Right ventricle myocardium inferior (tissue), 1 donor: ENCODE measurements around the gene UBXN6. TPM values are rescaled to one million over a fixed set of nuclear protein-coding genes. Genes with fewer than 3 reads are reported as not detected.

ENCODE experiments used
- ATAC-seq: fragments of 200-7000 bp; cut with Tn5 transposase; one replicate; pipeline ENCODE4 v1.9.1; 2020; ENCODE audit warnings: mild to moderate bottlenecking, moderate library complexity
- DNase-seq: peaks from one replicate; pipeline ENCODE4 v3.0.0; 2021; ENCODE audit errors: missing footprints
- intact Hi-C: fragments of 100-400 bp; cut with DNase I; formaldehyde crosslinking; loops from one replicate; pipeline ENCODE4 v1.11.0; 2022
- total RNA-seq: library from RNA; stranded (reverse); fragmentation: NEBNext Ultra II Directional; extraction: Animal tissue kit (Norgen Biotek cat#: 25700); gene quantifications from one replicate; pipeline ENCODE4 v1.2.1, GENCODE V29; 2021
- donor health status: DM: no; HTN: yes; CAD: no; lungs with severe emphysema.

UBXN6 gene
- total RNA-seq, 1 donor from 2014 or later: 119 TPM

GRCh38 chr19:4446704-4447200 lies 10.8 kb downstream of the UBXN6 start:
- intact Hi-C loops: no loop called here
- no peak for ATAC-seq
- DNase-seq: no peak

GRCh38 chr19:4445963-4446703 lies 11.5 kb downstream of the UBXN6 start:
- no peak for ATAC-seq

DNA sequence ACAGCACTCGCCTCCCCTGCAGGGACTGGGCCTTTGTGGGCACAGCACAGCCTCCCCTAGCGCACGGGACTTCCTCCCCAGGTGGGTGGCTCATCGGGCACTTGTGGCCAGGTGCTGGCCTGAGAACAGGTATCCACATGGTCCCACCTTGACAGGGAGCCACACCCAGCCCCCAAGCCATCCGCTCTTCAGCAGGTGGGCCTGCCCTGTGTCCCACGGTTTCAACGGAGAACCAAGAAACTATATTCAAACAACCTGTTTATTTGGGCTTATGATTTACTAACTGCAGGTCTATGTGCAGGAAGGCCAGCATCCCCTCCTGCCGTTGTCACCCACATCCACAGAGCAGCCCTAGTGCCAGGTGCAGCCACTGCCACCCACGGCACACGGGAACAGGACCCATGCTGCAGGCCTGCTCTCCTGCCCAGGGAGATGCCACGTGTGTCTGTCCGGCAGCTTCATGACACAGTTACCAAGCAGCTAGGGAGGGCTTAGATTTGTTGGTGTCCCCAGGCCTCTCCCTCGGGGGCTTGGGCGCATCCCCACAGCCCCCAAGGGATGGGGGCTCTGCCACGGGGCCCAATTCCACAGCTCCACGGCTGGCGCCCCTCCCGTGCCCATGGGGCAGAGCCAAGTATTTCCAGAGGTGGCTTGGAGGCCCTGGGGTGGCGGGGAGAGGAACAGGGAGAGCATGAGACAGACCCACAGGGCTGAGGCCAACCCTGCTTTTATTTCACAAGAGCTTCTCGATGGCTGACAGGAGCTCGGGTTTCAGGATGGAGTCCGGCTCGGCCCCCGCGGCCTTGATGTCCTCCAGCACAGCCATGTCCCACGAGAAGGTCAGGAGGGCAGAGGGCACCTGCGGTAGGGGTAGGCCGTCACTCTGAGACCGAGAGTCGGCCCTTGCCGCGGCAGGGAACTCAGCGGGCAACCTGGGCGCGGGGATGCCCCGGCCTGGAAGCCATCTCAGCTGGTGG lies 12.5 kb downstream of the UBXN6 start:
- DNase-seq (no peak), ATAC-seq (no peak)
- intact Hi-C loops: no loop called here

More at GRCh38 chr19:4445963-4446703, 11.5 kb downstream of the UBXN6 start:
- no peak for DNase-seq
- intact Hi-C loops: no loop called here

DNA sequence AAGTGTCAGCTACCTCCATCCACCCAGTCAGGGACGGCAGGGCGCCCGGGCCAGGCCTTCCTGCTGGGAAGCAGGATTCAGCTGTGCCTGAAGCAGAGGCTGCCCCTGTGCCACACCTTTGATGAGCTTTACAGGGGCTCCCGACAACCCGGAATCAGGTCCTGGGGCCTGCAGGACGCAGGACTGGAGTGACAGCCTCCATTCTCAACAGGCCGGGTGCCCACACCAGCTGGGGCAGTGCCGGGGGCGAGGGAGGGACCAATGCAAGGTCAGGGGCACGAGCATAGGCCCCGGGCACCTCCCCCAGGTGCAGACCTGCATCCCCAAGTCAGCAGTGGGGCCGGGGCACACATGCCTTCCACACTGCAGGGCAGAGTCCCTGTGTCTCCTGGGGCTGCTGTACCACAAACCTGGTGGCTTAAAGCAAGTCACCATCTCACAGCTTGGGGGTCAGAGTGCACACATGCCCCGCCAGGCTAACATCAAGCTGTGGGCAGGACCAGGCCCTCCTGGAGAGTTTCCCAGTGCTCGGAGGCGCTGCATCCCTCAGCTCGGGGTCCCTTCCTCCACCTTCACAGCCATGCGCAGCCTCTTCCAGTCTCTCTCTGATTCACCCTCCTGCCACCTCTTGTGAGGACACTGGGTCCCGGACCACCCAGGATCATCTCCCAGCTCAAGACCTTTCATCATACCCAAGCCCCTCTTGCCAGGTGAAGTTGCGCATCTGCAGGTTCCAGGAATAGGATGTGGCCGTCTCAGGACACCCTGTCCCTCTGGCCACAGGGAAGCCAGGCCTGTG lies 13.4 kb downstream of the UBXN6 start:
- intact Hi-C loops: no loop called here
- DNase-seq (no peak), ATAC-seq (no peak)

- ATAC-seq (no peak), DNase-seq (no peak)
- intact Hi-C loops: no loop called here
Observed at GRCh38 chr19:4443188-4443587, 14.4 kb downstream of the UBXN6 start.

- ATAC-seq: no peak
- no peak for DNase-seq
- intact Hi-C loops: no loop called here
Observed at GRCh38 chr19:4442819-4443146, 14.8 kb downstream of the UBXN6 start.

DNA sequence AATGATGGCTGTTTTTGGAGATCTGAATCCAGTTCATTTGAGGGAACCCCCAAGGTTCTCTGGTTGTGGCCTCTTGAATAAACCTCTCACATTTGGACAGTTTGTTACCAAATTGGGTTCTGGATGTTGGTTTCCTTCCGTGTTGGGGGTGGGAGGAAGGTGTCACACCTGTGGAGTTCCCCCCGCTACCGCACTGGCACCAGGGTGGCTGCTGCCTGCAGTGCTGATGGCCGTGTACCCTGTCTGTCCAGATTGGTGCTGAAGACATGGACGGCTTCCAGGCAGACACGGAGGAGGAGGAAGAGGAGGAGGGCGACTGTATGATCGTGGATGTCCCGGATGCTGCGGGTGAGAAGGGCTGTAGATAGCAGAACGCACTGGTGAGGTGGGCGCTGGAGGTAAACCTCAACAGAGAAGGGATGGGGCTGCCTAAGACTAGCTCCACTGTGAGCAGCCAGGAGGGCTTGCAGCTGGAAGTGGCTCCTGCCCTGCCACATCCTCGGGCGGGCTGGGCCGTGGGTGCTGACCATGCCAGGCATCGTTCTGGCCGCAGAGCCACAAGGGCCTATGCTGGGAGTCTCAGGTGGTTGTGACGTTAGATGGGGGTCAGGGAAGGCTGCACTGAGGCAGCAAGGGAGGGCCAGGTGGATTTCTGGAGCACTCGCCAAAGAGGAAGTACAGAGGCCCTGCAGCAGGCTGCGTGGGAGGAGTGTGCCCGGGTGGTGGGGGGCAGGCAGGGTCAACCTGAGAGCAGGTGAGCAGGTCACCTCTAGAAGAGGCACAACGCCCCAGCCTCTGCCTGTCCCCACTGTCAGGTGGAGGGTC lies 15.4 kb downstream of the UBXN6 start:
- ATAC-seq: no peak
- intact Hi-C loops: no loop called here

GRCh38 chr19:4439243-4439642 lies 18.4 kb downstream of the UBXN6 start:
- intact Hi-C loops: no loop called here
- no peak for ATAC-seq
- no peak for DNase-seq

More for the DNA sequence above, 15.4 kb downstream of the UBXN6 start:
- no peak for DNase-seq

- DNase-seq (no peak), ATAC-seq (no peak)
- intact Hi-C loops: no loop called here
Observed at GRCh38 chr19:4437103-4437502, 20.5 kb downstream of the UBXN6 start.

DNA sequence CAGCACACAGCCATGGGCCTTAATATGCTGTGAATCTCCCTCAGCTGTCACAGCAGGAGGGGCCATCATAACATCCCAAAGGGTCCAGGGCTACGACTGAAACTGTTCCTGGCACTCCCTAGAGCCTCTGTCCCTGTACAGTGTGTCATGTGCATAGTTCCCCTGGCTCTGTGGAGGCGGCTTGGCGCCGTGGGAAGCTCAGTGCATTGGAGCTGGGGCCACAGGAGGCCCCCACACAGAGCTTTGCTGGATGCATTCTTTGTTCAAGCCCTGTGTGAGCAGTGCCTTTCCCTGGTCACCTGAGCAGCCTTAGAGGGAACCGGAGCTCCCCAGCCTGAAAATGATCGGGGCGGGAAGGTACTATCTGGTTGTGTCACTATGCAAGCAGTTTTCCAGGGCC lies 21.4 kb downstream of the UBXN6 start:
- intact Hi-C loops: no loop called here
- no peak for DNase-seq
- no peak for ATAC-seq

GRCh38 chr19:4434391-4434790 lies 23.2 kb downstream of the UBXN6 start:
- DNase-seq (no peak), ATAC-seq (no peak)
- intact Hi-C loops: no loop called here

- no peak for DNase-seq
- intact Hi-C loops: no loop called here
- ATAC-seq: no peak
Observed at GRCh38 chr19:4432918-4433506, 24.6 kb downstream of the UBXN6 start.

DNA sequence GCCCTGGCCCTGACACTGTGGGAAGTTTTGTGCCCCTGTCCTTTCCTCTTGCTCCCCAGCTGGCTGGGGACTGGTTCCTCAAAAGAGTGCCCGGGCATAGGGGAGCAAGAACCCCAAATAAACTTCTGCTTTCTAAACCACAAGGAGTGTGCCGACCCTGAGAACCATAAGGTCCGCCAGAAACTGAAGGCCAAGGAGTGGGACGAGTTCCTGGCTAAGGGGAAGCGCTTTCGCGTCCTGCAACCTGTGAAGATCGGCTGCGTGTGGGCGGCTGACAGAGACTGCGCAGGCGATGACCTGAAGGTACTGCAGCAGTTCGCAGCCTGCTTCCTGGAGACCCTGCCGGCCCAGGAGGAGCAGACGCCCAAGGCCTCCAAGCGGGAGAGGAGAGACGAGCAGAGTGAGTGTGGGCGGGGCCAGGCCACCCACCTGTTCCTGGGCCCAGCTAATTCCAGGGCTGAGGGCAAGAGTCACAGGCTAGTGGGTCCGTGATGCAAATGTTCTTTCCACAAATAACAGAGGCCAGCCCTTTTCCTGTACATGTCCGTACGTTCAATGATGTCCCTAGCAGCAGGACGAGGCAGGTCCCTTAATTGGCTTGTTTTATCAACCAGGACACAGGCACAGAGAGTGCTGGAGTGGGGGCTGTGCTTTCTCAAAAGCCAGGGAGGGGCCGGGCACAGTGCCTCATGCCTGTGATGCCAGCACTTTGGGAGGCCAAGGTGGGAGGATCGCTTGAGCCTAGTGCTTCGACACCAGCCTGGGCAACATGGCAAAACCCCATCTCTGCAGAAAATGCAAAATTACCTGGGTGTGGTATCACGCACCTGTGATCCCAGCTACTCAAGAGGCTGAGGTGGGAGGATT lies 25.6 kb downstream of the UBXN6 start:
- ATAC-seq (peak; percentile 53), DNase-seq (no peak)
- intact Hi-C loops: no loop called here

DNA sequence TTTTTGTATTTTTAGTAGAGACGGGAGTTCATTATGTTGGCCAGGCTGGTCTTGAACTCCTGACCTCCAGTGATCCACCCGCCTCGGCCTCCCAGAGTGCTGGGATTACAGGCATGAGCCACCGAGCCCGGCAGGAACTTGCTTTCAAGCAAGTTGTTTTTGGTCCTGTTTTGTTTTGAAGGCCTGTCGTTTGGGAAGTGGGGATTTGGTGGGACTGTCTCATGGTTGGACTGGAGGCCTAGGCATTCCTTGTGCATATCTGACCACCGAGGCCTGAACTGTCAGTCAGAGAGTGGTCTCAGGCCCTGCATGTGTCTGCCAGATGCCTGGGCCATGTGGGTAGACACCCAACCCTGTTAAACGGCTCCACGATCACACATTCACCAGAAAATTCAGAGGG lies 26.3 kb downstream of the UBXN6 start:
- intact Hi-C loops: no loop called here
- no peak for ATAC-seq
- no peak for DNase-seq

- ATAC-seq (no peak), DNase-seq (no peak)
- intact Hi-C loops: no loop called here
Observed at GRCh38 chr19:4430760-4431159, 26.8 kb downstream of the UBXN6 start.

DNA sequence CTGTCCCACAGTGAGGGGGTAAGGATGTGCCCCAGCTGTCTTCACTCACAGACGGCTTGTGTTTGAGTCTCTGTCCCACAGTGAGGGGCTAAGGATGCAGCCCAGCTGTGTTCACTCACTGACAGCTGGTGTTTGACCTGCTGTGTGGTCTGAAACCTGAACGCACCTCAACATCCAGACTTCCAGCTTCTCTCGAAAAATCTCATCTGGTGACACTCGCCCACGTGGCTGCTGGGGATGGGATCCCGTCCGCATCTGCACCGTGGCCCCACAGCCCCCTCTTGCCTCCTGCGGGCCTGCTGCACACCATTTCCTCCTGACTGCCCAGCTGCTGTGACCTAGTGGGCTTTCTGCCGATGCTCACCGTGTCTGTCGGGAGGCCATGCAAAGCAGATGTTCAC lies 27.8 kb downstream of the UBXN6 start:
- DNase-seq (no peak), ATAC-seq (no peak)
- intact Hi-C loops: no loop called here

DNA sequence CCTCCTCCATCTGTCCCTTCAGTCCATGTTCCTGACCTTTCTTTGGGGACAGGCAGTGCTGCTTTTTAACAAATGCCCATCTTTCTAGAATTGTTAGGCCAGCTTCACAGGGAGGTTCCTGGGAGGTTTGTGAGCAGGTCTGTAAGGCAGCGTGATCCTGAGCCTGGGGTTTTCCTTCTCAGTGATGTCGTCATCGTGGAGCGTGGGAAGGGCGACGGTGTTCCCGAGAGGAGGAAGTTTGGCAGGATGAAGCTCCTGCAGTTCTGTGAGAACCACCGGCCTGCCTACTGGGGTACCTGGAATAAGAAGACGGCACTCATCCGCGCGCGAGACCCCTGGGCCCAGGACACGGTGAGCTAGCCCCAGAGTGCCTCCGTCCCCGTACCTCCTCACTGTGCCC lies 28.3 kb downstream of the UBXN6 start:
- intact Hi-C loops: no loop called here
- ATAC-seq (no peak), DNase-seq (no peak)
